ENCODE results near the gene LDLRAP1.

The LDLRAP1 gene

GRCh38 chr1:25554886-25555752, 11.7 kb downstream of the LDLRAP1 start:
- no peak overlapping the region for H3K9ac ChIP-seq
- H3K36me3 ChIP-seq = peaks cover 0 to 23% (median 0%) of the 10 kb centered on the region in 11 experiments; a peak in 5 of 22 replicates
- no peak for TF ChIP-seq Cebpa-rat (IDR thresholded peaks at IDR 0.05)
- no peak overlapping the region for H3K4me3 ChIP-seq
- H4K20me1 ChIP-seq = peaks cover 0 to 40% (median 3%) of the 10 kb centered on the region in 11 experiments; a peak in 8 of 22 replicates
- H3K4me1 ChIP-seq = peaks cover 45 to 96% (median 88%) of the 10 kb centered on the region in 10 experiments
- H3K27me3 ChIP-seq = no peaks in the 10 kb centered on the region
- H3K4me2 ChIP-seq = peak overlapping the region in 7 of 11 experiments; percentile 41 to 99 (median 86); a peak in 10 of 22 replicates
- H3K9me3 ChIP-seq (replicated peaks in 1 of 11) = no peaks in the 10 kb centered on the region
- H3K27ac ChIP-seq = peak overlapping the region in 2 of 11 experiments; percentile 3 to 10; a peak in 1 of 22 replicates

GRCh38 chr1:25555753-25556092, 12.3 kb downstream of the LDLRAP1 start:
- Histone ChIP-seq H3K9ac (no peak overlapping the region), H3K4me2 (peak overlapping the region; percentile 68 to 99 (median 90); a peak in 20 of 22 replicates), H3K4me1 (peaks cover 45 to 96% (median 88%) of the 10 kb centered on the region in 10 experiments), H3K9me3 (replicated peaks in 1 of 11) (no peaks in the 10 kb centered on the region), H3K36me3 (peaks cover 0 to 23% (median 0%) of the 10 kb centered on the region in 11 experiments; a peak in 5 of 22 replicates), H4K20me1 (peaks cover 0 to 39% (median 3%) of the 10 kb centered on the region in 11 experiments; a peak in 8 of 22 replicates), H3K4me3 (no peak overlapping the region), H3K27ac (peak overlapping the region in 3 of 11 experiments; percentile 3 to 34 (median 10); a peak in 1 of 22 replicates), H3K27me3 (no peaks in the 10 kb centered on the region)
- no peak for TF ChIP-seq Cebpa-rat (IDR thresholded peaks at IDR 0.05)

- Histone ChIP-seq H3K4me1 (peaks cover 45 to 96% (median 88%) of the 10 kb centered on the region in 10 experiments), H3K36me3 (peaks cover 0 to 23% (median 0%) of the 10 kb centered on the region in 11 experiments; a peak in 5 of 22 replicates), H3K9ac (0 out of 22 replicates have a peak overlapping the region, but pooled peaks of 1 of the 11 experiments have one; percentile 0), H3K27ac (peak overlapping the region in 4 of 11 experiments; percentile 3 to 34 (median 18); a peak in 5 of 22 replicates), H4K20me1 (peaks cover 0 to 39% (median 3%) of the 10 kb centered on the region in 11 experiments; a peak in 7 of 22 replicates), H3K4me2 (peak overlapping the region; percentile 68 to 99 (median 90)), H3K27me3 (no peaks in the 10 kb centered on the region), H3K4me3 (no peak overlapping the region), H3K9me3 (replicated peaks in 1 of 11) (no peaks in the 10 kb centered on the region)
- no peak for TF ChIP-seq Cebpa-rat (IDR thresholded peaks at IDR 0.05)
Measured at GRCh38 chr1:25556132-25556670, 12.8 kb downstream of the LDLRAP1 start.

- Histone ChIP-seq H3K9ac (peak overlapping the region in 1 of 11 experiments; percentile 15; a peak in 1 of 22 replicates), H4K20me1 (peaks cover 0 to 38% (median 3%) of the 10 kb centered on the region in 11 experiments; a peak in 7 of 22 replicates), H3K4me3 (no peak overlapping the region; a peak in 1 of 20 replicates), H3K36me3 (peaks cover 0 to 23% (median 0%) of the 10 kb centered on the region in 11 experiments; a peak in 5 of 22 replicates), H3K27ac (peak overlapping the region in 1 of 11 experiments; percentile 4; a peak in 1 of 22 replicates), H3K4me2 (peak overlapping the region; percentile 68 to 99 (median 90)), H3K4me1 (peaks cover 51 to 96% (median 88%) of the 10 kb centered on the region in 10 experiments), H3K27me3 (no peaks in the 10 kb centered on the region), H3K9me3 (replicated peaks in 1 of 11) (no peaks in the 10 kb centered on the region)
- TF ChIP-seq Cebpa-rat (IDR thresholded peaks at IDR 0.05) = no peak
Measured at GRCh38 chr1:25556791-25557476, 13.5 kb downstream of the LDLRAP1 start.

- H4K20me1 ChIP-seq = peaks cover 0 to 32% (median 2%) of the 10 kb centered on the region in 11 experiments; a peak in 5 of 22 replicates
- no peaks in the 10 kb centered on the region for H3K9me3 ChIP-seq (replicated peaks in 1 of 11)
- H3K4me2 ChIP-seq = peak overlapping the region in 10 of 11 experiments; percentile 68 to 99 (median 90); a peak in 20 of 22 replicates
- no peaks in the 10 kb centered on the region for H3K27me3 ChIP-seq
- TF ChIP-seq Cebpa-rat (IDR thresholded peaks at IDR 0.05) = no peak
- peak overlapping the region in 1 of 11 experiments; percentile 15; a peak in 1 of 22 replicates for H3K9ac ChIP-seq
- peaks cover 57 to 96% (median 88%) of the 10 kb centered on the region in 10 experiments for H3K4me1 ChIP-seq
- H3K27ac ChIP-seq = peak overlapping the region in 1 of 11 experiments; percentile 4; a peak in 1 of 22 replicates
- no peak overlapping the region for H3K4me3 ChIP-seq
- peaks cover 0 to 23% (median 0%) of the 10 kb centered on the region in 11 experiments; a peak in 6 of 22 replicates for H3K36me3 ChIP-seq
Measured at GRCh38 chr1:25557543-25557942, 14.1 kb downstream of the LDLRAP1 start.

GRCh38 chr1:25559031-25559430, 15.6 kb downstream of the LDLRAP1 start:
- Histone ChIP-seq H3K36me3 (peaks cover 0 to 29% (median 3%) of the 10 kb centered on the region in 11 experiments; a peak in 7 of 22 replicates), H3K27ac (peak overlapping the region in 6 of 11 experiments; percentile 5 to 76 (median 52); a peak in 9 of 22 replicates), H3K27me3 (no peaks in the 10 kb centered on the region), H3K4me1 (peaks cover 59 to 98% (median 90%) of the 10 kb centered on the region in 10 experiments), H3K9ac (peak overlapping the region in 4 of 11 experiments; percentile 40 to 56 (median 48); a peak in 5 of 22 replicates), H4K20me1 (peaks cover 0 to 18% (median 0%) of the 10 kb centered on the region in 11 experiments; a peak in 4 of 22 replicates), H3K4me3 (no peak overlapping the region; a peak in 1 of 20 replicates), H3K9me3 (replicated peaks in 1 of 11) (no peaks in the 10 kb centered on the region), H3K4me2 (peak overlapping the region; percentile 65 to 99 (median 90); a peak in 21 of 22 replicates)
- TF ChIP-seq Cebpa-rat (IDR thresholded peaks at IDR 0.05) = no peak

- peaks cover 64 to 99% (median 96%) of the 10 kb centered on the region in 10 experiments for H3K4me1 ChIP-seq
- no peaks in the 10 kb centered on the region for H3K27me3 ChIP-seq
- TF ChIP-seq Cebpa-rat (IDR thresholded peaks at IDR 0.05) = no peak
- H3K4me2 ChIP-seq = peak overlapping the region; percentile 65 to 99 (median 90)
- peak overlapping the region in 8 of 11 experiments; percentile 22 to 60 (median 53); a peak in 13 of 22 replicates for H3K9ac ChIP-seq
- peaks cover 0 to 24% (median 3%) of the 10 kb centered on the region in 11 experiments; a peak in 7 of 22 replicates for H3K36me3 ChIP-seq
- no peaks in the 10 kb centered on the region for H3K9me3 ChIP-seq (replicated peaks in 1 of 11)
- H4K20me1 ChIP-seq = peaks cover 0 to 14% (median 0%) of the 10 kb centered on the region in 11 experiments; a peak in 3 of 22 replicates
- H3K4me3 ChIP-seq = peak overlapping the region in 1 of 10 experiments; percentile 16; a peak in 1 of 20 replicates
- H3K27ac ChIP-seq = peak overlapping the region in 9 of 11 experiments; percentile 43 to 80 (median 69); a peak in 18 of 22 replicates
Measured at GRCh38 chr1:25560001-25560400, 16.6 kb downstream of the LDLRAP1 start.
